Dendritic cell treated with granulocyte-macrophage colony-stimulating factor and Interleukin-4, amounts not matched to agents 40 ng/mL and 50 ng/mL, for 4 days (primary cell): ENCODE data around the gene PLCL2.

Source experiments
- H3K27ac Mint-ChIP-seq: one replicate; pipeline ENCODE4 v1.8.0; 2022; ENCODE audit warnings: mild to moderate bottlenecking, mixed read lengths
- H3K27me3 Mint-ChIP-seq: one replicate; pipeline ENCODE4 v1.8.0; 2022; ENCODE audit warnings: mild to moderate bottlenecking, mixed read lengths
- H3K36me3 Mint-ChIP-seq: one replicate; pipeline ENCODE4 v1.8.0; 2022; ENCODE audit warnings: low read depth, mixed read lengths
- H3K4me1 Mint-ChIP-seq: one replicate; pipeline ENCODE4 v1.8.0; 2022; ENCODE audit warnings: low read depth, mixed read lengths
- H3K4me3 Mint-ChIP-seq: one replicate; pipeline ENCODE4 v1.8.0; 2022; ENCODE audit warnings: mild to moderate bottlenecking, moderate library complexity, mixed read lengths
- H3K9me3 Mint-ChIP-seq: one replicate; pipeline ENCODE4 v1.8.0; 2022; ENCODE audit warnings: mixed read lengths
- intact Hi-C: fragments of 100-400 bp; cut with micrococcal nuclease; formaldehyde crosslinking; loops from one replicate; pipeline ENCODE4 v1.15.0; 2022

Gene PLCL2

GRCh38 chr3:17133632-17134545 is 249.1 kb downstream of the PLCL2 start:
- Mint-ChIP-seq H3K4me3 (no peak overlapping the region), H3K27ac (no peak overlapping the region), H3K36me3 (no peaks in the 10 kb centered on the region)

DNA sequence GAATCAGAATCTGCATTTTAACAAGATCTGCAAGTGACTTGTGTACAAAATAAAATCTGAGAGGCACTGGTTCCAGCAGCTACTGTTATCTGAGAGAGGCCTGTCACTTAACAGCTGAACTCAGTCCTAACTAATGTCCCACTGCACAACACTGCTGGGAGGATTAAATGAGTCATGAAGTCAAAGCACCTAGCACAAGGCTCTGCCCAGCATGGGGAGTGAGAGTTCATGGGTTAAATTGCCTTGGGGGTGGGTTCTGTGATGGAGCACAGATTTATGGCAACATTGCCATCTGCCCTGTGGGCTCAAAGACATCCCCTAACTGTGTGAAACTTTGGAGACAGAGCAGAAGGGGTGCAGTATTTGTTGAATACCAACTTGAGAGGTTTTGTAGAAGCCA is 250.9 kb downstream of the PLCL2 start:
- Mint-ChIP-seq H3K36me3 (no peaks in the 10 kb centered on the region), H3K4me1 (no peaks in the 10 kb centered on the region), H3K9me3 (peaks cover 6% of the 10 kb centered on the region), H3K27me3 (no peaks in the 10 kb centered on the region), H3K4me3 (no peak overlapping the region), H3K27ac (no peak overlapping the region)
- intact Hi-C loops, result no loop called here

More at GRCh38 chr3:17133632-17134545, 249.1 kb downstream of the PLCL2 start:
- intact Hi-C loops, result no loop called here
- Mint-ChIP-seq H3K4me1 (no peaks in the 10 kb centered on the region), H3K27me3 (no peaks in the 10 kb centered on the region), H3K9me3 (peaks cover 8% of the 10 kb centered on the region)

- Mint-ChIP-seq H3K4me3 (no peak overlapping the region), H3K27ac (no peak overlapping the region), H3K36me3 (no peaks in the 10 kb centered on the region), H3K4me1 (no peaks in the 10 kb centered on the region), H3K27me3 (no peaks in the 10 kb centered on the region), H3K9me3 (peaks cover 6% of the 10 kb centered on the region)
- intact Hi-C loops, result no loop called here
These were observed 251.5 kb downstream of the PLCL2 start for GRCh38 chr3:17136136-17136721.

GRCh38 chr3:17137321-17137826 is 252.6 kb downstream of the PLCL2 start:
- Mint-ChIP-seq H3K9me3 (peaks cover 6% of the 10 kb centered on the region), H3K4me1 (no peaks in the 10 kb centered on the region), H3K4me3 (no peak overlapping the region), H3K36me3 (no peaks in the 10 kb centered on the region), H3K27ac (no peak overlapping the region), H3K27me3 (no peaks in the 10 kb centered on the region)
- intact Hi-C loops, result no loop called here

DNA sequence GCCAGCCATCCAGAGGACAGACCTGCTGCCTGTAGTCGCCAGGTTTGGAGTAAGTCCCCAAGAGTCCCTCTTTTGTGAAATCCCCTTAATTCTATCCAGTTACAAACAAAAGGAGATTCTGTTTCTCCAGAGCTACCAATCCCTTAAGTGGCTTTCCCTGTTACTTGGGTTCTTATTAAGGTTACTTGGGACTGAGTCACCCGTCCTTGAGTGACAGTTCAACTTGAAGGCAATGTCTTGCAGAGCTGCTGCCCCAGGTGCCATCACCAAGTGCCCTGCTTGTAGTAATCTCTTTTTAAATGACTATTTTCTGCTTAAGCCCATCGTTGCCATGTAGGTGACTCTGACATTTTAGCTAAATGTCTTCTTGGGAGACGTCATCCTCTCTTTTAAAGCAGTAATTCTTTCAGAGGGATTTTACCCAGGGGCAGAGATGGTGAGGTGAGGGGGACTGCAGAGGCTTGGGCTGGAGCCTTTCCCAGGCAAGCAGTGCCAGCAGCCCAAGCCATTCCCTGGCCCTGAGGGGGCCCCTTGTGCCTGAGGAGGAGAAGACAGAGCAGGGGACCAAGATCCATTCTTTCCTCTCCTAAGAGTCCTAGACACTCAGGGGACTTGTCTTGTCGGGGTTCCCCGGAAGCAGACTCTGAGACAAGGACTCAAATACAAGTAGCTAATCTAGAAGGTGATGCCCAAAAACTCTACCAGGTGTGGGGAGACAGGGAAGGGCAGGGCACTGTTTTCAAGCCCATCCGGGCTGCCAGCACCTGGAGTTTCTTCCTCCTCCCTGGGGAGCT is 253.7 kb downstream of the PLCL2 start:
- no peaks in the 10 kb centered on the region for H3K4me1 Mint-ChIP-seq
- H3K9me3 Mint-ChIP-seq, result peaks cover 12% of the 10 kb centered on the region
- no peak overlapping the region for H3K27ac Mint-ChIP-seq
- H3K36me3 Mint-ChIP-seq, result no peaks in the 10 kb centered on the region
- H3K4me3 Mint-ChIP-seq, result no peak overlapping the region
- no peaks in the 10 kb centered on the region for H3K27me3 Mint-ChIP-seq
- intact Hi-C loops, result no loop called here
